IPS-NIHi11 (cell line): ENCODE data around the gene ASL.
A peak's percentile ranks its signal among the peaks of the same experiment; 100 is the strongest.
"Not testable (repeated sequence)": the region's sequence is repeated elsewhere in the genome, so short reads cannot be mapped to it uniquely, and the experiment has no call there.

Source experiments
- DNase-seq: peaks from one replicate; pipeline ENCODE4 v3.0.0; 2012; ENCODE audit warnings: mixed read lengths, low spot score

ASL gene

GRCh38 chr7:66075590-66076461 is at the start of gene ASL:
Gene ASL (plus strand): TSS chr7:66075819. CDS start chr7:66076082, 263 bp downstream.
- peak; percentile 100 for DNase-seq

DNA sequence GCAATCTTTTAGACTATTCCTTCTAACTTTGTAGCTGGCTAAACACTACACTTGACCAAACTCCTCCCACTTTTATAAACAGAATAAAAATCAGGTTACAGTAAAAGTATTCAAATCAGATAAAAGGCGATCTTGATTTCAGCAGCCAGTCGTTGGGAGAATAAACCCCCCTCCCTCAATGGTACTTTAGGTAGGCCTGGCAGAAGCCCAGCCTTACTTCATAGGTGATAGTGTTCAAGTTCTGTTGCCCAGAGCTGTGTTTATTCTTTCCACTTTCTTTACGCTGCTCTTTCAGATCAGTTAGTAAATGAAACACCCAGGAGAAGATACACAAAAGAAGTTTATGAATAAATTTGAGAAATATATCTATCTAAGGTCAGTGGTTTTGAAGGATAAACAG is 47.3 kb upstream of the ASL start:
- DNase-seq = not testable (repeated sequence)

- no peak for DNase-seq
Observed at GRCh38 chr7:66033471-66034385, 41.9 kb upstream of the ASL start.

- not testable (repeated sequence) for DNase-seq
Observed at GRCh38 chr7:66034436-66035010, 41.1 kb upstream of the ASL start.

- DNase-seq = no peak
Observed at GRCh38 chr7:66036382-66036781, 39.2 kb upstream of the ASL start.

- no peak for DNase-seq
Observed at GRCh38 chr7:66036788-66037187, 38.8 kb upstream of the ASL start.

DNA sequence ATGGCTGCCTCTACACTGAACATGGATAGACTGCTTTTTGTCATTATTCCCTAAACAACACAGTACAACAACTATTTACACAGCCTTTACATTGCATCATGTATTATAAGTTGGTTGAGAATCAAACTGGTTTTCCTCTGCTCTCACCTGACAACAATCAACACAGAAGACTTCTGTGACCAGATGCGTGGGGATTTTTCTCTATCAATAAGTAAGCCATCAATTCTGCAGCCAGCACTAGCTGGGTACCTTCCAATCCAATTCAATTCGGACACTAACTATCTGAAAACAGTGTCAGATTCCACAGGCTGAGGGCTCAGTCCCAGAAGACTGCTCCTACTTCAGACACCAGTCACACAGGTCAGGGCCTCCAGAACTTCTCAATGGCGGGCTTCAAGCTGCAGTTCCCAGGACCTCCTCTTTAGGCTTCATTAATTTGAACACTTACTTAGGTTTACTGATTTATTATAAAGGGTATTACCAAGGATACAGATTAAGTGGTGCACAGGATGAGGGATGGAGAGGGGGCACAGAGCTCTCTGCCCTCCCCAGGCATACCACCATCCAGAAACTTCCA is 36.4 kb upstream of the ASL start:
- DNase-seq = no peak

GRCh38 chr7:66043681-66044497 is 31.7 kb upstream of the ASL start:
- peak; percentile 65 for DNase-seq

- DNase-seq = not testable (repeated sequence)
Observed at GRCh38 chr7:66044498-66044854, 31.1 kb upstream of the ASL start.

DNA sequence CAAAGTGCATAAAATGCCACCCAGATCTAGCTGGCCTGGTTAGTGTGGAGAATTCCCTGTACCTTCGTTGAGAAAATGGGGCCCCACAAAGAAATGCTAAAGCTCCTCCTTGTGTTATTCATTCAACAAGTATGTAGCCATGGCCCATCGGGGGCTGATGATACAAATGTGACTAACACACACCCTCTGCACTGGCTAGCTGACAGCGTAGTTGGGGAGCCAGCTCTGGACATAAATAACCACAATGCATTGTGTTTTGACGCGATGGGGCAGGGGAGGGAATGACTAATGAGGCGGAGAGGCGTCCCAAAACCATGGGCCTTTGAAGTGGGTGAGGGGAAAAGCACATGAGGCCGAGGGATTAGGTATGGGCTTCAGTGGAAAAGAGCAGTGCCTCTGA is 28.2 kb upstream of the ASL start:
- DNase-seq = no peak

GRCh38 chr7:66049886-66050285 is 25.7 kb upstream of the ASL start:
- not testable (repeated sequence) for DNase-seq

DNA sequence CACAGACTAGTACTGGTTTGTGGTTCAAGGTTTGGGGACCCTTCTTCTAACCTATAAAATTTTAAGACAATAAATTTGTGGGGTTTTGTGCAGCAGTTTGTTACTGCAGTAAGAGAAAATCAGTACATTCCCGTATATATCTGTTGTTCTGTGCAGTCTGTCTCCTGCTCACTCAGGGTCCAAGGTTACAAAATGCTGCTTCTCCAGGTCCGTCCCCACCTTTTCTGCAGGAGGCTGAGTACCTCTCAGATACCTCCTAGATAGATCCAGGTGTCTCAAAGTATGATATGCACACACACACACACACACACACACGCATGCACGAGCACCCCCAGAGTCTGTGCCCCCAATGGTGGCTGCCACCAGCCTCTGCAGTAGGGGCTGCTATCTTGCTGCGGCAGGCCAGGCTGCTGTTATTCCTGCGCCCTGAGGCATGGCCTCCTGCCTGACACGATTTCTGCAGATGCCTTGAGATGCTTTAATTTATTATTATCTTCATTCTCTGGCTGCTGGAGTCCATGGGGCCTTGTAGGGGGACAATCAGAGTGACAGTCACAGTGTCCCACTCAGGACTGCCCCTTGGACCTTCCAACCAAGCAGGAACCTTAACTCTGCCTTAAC is 25.2 kb upstream of the ASL start:
- DNase-seq = no peak

- no peak for DNase-seq
Observed at GRCh38 chr7:66050990-66051448, 24.6 kb upstream of the ASL start.

GRCh38 chr7:66052447-66052846 is 23.2 kb upstream of the ASL start:
- no peak for DNase-seq

- no peak for DNase-seq
Observed at GRCh38 chr7:66054063-66054462, 21.6 kb upstream of the ASL start.

GRCh38 chr7:66055321-66055956 is 20.2 kb upstream of the ASL start:
- no peak for DNase-seq

DNA sequence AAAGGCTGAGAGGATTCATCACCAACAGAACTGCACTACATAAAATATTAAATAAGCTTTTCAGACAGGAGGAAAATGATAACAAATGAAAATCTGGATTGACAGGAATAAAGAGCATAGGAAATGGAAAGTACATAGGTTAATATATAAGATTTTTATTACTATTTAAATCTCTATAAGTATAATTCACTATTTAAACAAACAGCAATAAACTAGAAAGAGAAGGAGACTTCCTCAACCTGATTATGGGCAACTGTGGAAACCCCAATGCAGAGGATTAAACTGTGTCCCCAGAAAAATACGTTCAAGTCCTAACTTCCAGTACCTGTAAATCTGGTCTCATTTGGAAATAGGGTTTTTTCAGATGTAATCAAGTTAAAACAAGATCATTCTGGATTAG is 14.8 kb upstream of the ASL start:
- no peak for DNase-seq

- no peak for DNase-seq
Observed at GRCh38 chr7:66069732-66070131, 5.9 kb upstream of the ASL start.

DNA sequence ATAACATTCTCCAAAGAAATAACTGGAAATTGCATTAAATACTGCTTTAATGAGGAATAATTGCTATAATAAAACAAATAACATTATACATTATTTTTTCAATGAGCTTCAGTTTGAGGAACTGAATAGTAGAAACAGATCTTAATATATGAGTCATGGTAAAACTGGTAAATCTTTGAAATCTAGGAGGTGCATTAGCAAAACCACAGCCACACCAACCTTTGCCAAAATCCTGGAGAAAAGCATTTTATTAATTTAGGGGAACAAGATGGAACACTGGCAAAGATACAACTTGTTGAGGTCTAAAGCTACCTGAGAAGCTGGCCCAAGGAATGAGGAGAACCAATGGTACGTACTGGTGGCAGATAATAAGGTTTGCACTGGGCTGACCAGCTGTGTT is 5.4 kb upstream of the ASL start:
- DNase-seq = no peak

- not testable (repeated sequence) for DNase-seq
Observed at GRCh38 chr7:66072208-66072607, 3.4 kb upstream of the ASL start.
